GM23338 (cell line): ENCODE results near the gene RAB41. TPM values are rescaled to one million over a fixed set of nuclear protein-coding genes. Genes with fewer than 3 reads are reported as not detected.

Experiments
- ATAC-seq: fragments of 200-7000 bp; cut with Tn5 transposase; 3 replicates; pipeline ENCODE4 v1.9.1; 2020
- DNase-seq: peaks from one replicate; pipeline ENCODE4 v3.0.0-alpha.2; 2015; ENCODE audit warnings: low spot score
- H2AFZ ChIP-seq: fragments of 200-600 bp; sonication (generic); 2 replicates; pipeline ENCODE4 v1.8.0; 2016; ENCODE audit warnings: antibody characterized with exemption, mild to moderate bottlenecking, moderate library complexity
- H3F3A ChIP-seq: fragments of 200-600 bp; sonication (generic); replicated peaks from 2 replicates; pipeline ENCODE4 v1.8.0; 2017; ENCODE audit warnings: antibody characterized with exemption, mixed run types, low read depth
- H3K27ac ChIP-seq: fragments of 200-600 bp; sonication (generic); 2 replicates; pipeline ENCODE4 v1.6.1; 2016; ENCODE audit warnings: low read depth
- H3K27me3 ChIP-seq: fragments of 200-600 bp; sonication (generic); 2 replicates; pipeline ENCODE4 v1.8.0; 2016; ENCODE audit warnings: mild to moderate bottlenecking, mixed run types, moderate library complexity; ENCODE audit not compliant: insufficient read depth
- H3K36me3 ChIP-seq: fragments of 200-600 bp; sonication (generic); 2 replicates; pipeline ENCODE4 v1.8.0; 2016; ENCODE audit warnings: mild to moderate bottlenecking; ENCODE audit not compliant: insufficient read depth
- H3K4me1 ChIP-seq: fragments of 200-600 bp; sonication (generic); 2 replicates; pipeline ENCODE4 v1.8.0; 2016; ENCODE audit warnings: mild to moderate bottlenecking, moderate library complexity; ENCODE audit not compliant: insufficient read depth
- H3K4me2 ChIP-seq: fragments of 200-600 bp; sonication (generic); 2 replicates; pipeline ENCODE4 v1.7.1; 2017; ENCODE audit warnings: mixed run types
- H3K4me3 ChIP-seq: fragments of 200-600 bp; sonication (generic); 2 replicates; pipeline ENCODE4 v1.6.1; 2016; ENCODE audit warnings: mixed run types
- H3K79me2 ChIP-seq: fragments of 200-600 bp; sonication (generic); replicated peaks from 2 replicates; pipeline ENCODE4 v1.8.0; 2017; ENCODE audit warnings: mild to moderate bottlenecking; ENCODE audit not compliant: insufficient read depth
- H3K9me2 ChIP-seq: fragments of 200-600 bp; sonication (generic); 2 replicates; pipeline ENCODE4 v1.8.0; 2017; ENCODE audit not compliant: insufficient read depth
- H4K20me1 ChIP-seq: fragments of 200-600 bp; sonication (generic); replicated peaks from 2 replicates; pipeline ENCODE4 v1.8.0; 2017; ENCODE audit warnings: mild to moderate bottlenecking; ENCODE audit not compliant: insufficient read depth
- H3K27ac Mint-ChIP-seq: 2 replicates; pipeline ENCODE4 v1.8.0; 2020; ENCODE audit warnings: inconsistent platforms, mild to moderate bottlenecking, moderate library complexity, mixed read lengths
- H3K27me3 Mint-ChIP-seq: 3 replicates; pipeline ENCODE4 v1.8.0; 2022; ENCODE audit warnings: low read depth, mild to moderate bottlenecking, moderate library complexity, mixed read lengths, inconsistent platforms; ENCODE audit not compliant: insufficient read depth, poor library complexity
- H3K36me3 Mint-ChIP-seq: 3 replicates; pipeline ENCODE4 v1.8.0; 2021; ENCODE audit warnings: low read depth, mild to moderate bottlenecking, inconsistent platforms, moderate library complexity, mixed read lengths
- H3K4me1 Mint-ChIP-seq: 3 replicates; pipeline ENCODE4 v1.8.0; 2020; ENCODE audit warnings: mild to moderate bottlenecking, inconsistent platforms, mixed read lengths
- H3K4me3 Mint-ChIP-seq: 3 replicates; pipeline ENCODE4 v1.8.0; 2021; ENCODE audit warnings: moderate library complexity, mild to moderate bottlenecking, inconsistent platforms, mixed read lengths
- H3K9me3 Mint-ChIP-seq: 3 replicates; pipeline ENCODE4 v1.8.0; 2020; ENCODE audit warnings: moderate library complexity, mild to moderate bottlenecking, inconsistent platforms, mixed read lengths
- CREB1 ChIP-seq: fragments of 250-450 bp; sonication (Bioruptor Pico); IDR thresholded peaks from 2 replicates; pipeline ENCODE4 v1.5.0; 2020; ENCODE audit warnings: low read depth, mild to moderate bottlenecking, moderate library complexity
- EZH2phosphoT487 ChIP-seq: fragments of 200-600 bp; sonication (generic); IDR thresholded peaks from one replicate; pipeline ENCODE4 v1.8.1; 2018; ENCODE audit warnings: antibody characterized with exemption; ENCODE audit not compliant: unreplicated experiment
- POLR2AphosphoS5 ChIP-seq: IDR thresholded peaks from 2 replicates; pipeline ENCODE4 v1.6.1; 2016; ENCODE audit warnings: antibody characterized with exemption, low read depth
- STAT1 ChIP-seq: IDR thresholded peaks from one replicate; pipeline ENCODE4 v1.6.1; 2016; ENCODE audit warnings: antibody characterized with exemption; ENCODE audit not compliant: unreplicated experiment
- ZNF114 ChIP-seq: fragments of 250-450 bp; sonication (Bioruptor Pico); IDR thresholded peaks from 2 replicates; pipeline ENCODE4 v1.5.0; 2020; ENCODE audit warnings: mild to moderate bottlenecking, moderate library complexity
- ZNF331 ChIP-seq: fragments of 250-450 bp; sonication (Bioruptor Pico); IDR thresholded peaks from 2 replicates; pipeline ENCODE4 v1.5.0; 2020; ENCODE audit warnings: low read depth, mild to moderate bottlenecking, moderate library complexity
- ZNF462 ChIP-seq: fragments of 250-450 bp; sonication (Bioruptor Pico); IDR thresholded peaks from 2 replicates; pipeline ENCODE4 v1.5.0; 2020; ENCODE audit warnings: mild to moderate bottlenecking, moderate library complexity
- polyA plus RNA-seq: library from polyadenylated mRNA; unstranded; fragments of >200 nt; fragmentation: Nextera tagmentation; extraction: Ambion mirVana; gene quantifications from 2 replicates; pipeline ENCODE4 v1.2.1, GENCODE V29; 2016
- total RNA-seq: library from RNA; depleted of rRNA; stranded (reverse); fragments of >200 nt; shearing (Covaris generic); gene quantifications from 2 replicates; pipeline ENCODE4 v1.2.3, GENCODE V29; 2014
- TF ChIP-seq, protein P1 (sequence below): IDR thresholded peaks from 2 replicates; pipeline ENCODE4 v1.6.1; 2016; ENCODE audit warnings: antibody characterized with exemption
- TF ChIP-seq, protein P2 (sequence below), 2 experiments: fragments of 200-600 bp in 1 of 2; sonication (generic) in 1 of 2; conservative IDR thresholded peaks; 2 replicates each; pipeline versions ENCODE4 v1.5.1 to v1.6.1; 2016 to 2017; ENCODE audit warnings: antibody characterized with exemption in 2 of 2, low read depth in 2 of 2, mild to moderate bottlenecking in 2 of 2, moderate library complexity in 1 of 2

The RAB41 gene
- total and polyA plus RNA-seq, 2 experiments from 2014 or later, result not detected

GRCh38 chrX:70293621-70294020, 11.6 kb downstream of the RAB41 start:
- Mint-ChIP-seq H3K4me3 (no peak overlapping the region), H3K27me3 (no peaks in the 10 kb centered on the region), H3K36me3 (peaks cover 9% of the 10 kb centered on the region; the same call in 2 of the 3 replicates), H3K4me1 (peaks cover 5% of the 10 kb centered on the region; the same call in 2 of the 3 replicates), H3K9me3 (no peaks in the 10 kb centered on the region), H3K27ac (no peak overlapping the region)
- Histone ChIP-seq H3K79me2 (peaks cover 23% of the 10 kb centered on the region), H3F3A (no peaks in the 10 kb centered on the region), H3K27ac (no peak overlapping the region), H3K9me2 (no peaks in the 10 kb centered on the region), H3K4me1 (peaks cover 9% of the 10 kb centered on the region), H3K36me3 (peaks cover 6% of the 10 kb centered on the region), H2AFZ (no peak overlapping the region), H3K4me3 (no peak overlapping the region), H4K20me1 (no peaks in the 10 kb centered on the region), H3K27me3 (no peaks in the 10 kb centered on the region), H3K4me2 (no peak overlapping the region)
- TF ChIP-seq ZNF114, result no peak
- no peak for TF ChIP-seq ZNF462
- TF ChIP-seq EZH2phosphoT487, result no peak
- TF ChIP-seq CREB1, result no peak
- TF ChIP-seq, protein P1, sequence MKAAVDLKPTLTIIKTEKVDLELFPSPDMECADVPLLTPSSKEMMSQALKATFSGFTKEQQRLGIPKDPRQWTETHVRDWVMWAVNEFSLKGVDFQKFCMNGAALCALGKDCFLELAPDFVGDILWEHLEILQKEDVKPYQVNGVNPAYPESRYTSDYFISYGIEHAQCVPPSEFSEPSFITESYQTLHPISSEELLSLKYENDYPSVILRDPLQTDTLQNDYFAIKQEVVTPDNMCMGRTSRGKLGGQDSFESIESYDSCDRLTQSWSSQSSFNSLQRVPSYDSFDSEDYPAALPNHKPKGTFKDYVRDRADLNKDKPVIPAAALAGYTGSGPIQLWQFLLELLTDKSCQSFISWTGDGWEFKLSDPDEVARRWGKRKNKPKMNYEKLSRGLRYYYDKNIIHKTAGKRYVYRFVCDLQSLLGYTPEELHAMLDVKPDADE, result no peak
- TF ChIP-seq STAT1, result no peak
- no peak for TF ChIP-seq POLR2AphosphoS5
- TF ChIP-seq, protein P2, sequence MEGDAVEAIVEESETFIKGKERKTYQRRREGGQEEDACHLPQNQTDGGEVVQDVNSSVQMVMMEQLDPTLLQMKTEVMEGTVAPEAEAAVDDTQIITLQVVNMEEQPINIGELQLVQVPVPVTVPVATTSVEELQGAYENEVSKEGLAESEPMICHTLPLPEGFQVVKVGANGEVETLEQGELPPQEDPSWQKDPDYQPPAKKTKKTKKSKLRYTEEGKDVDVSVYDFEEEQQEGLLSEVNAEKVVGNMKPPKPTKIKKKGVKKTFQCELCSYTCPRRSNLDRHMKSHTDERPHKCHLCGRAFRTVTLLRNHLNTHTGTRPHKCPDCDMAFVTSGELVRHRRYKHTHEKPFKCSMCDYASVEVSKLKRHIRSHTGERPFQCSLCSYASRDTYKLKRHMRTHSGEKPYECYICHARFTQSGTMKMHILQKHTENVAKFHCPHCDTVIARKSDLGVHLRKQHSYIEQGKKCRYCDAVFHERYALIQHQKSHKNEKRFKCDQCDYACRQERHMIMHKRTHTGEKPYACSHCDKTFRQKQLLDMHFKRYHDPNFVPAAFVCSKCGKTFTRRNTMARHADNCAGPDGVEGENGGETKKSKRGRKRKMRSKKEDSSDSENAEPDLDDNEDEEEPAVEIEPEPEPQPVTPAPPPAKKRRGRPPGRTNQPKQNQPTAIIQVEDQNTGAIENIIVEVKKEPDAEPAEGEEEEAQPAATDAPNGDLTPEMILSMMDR (conservative IDR thresholded peaks at IDR 0.05; ENCODE audit: low read depth in 2 of 2), result no peak
- TF ChIP-seq ZNF331 (CRISPR knock-in tag), result no peak
- ATAC-seq (no peak), DNase-seq (no peak)
